B cell (primary cell): ENCODE measurements around the gene NLRC5.

ENCODE experiments used
- CTCF ChIP-seq: fragments of 200-600 bp; IDR thresholded peaks from one replicate; pipeline ENCODE4 v1.8.0; 2022; ENCODE audit warnings: antibody characterized with exemption, mild to moderate bottlenecking
- EZH2 ChIP-seq: IDR thresholded peaks from 2 replicates; pipeline ENCODE4 v1.6.1; 2012; ENCODE audit warnings: borderline replicate concordance, low read depth, mild to moderate bottlenecking, moderate library complexity, low read length; ENCODE audit not compliant: insufficient read depth, poor library complexity, severe bottlenecking

GRCh38 chr16:57003439-57004386 is 14.4 kb downstream of the NLRC5 start:
- no peak for TF ChIP-seq CTCF
- no peak for TF ChIP-seq EZH2
